Activated CD4-positive, alpha-beta T cell treated with anti-CD3 and anti-CD28 coated beads, Interleukin-2, amount 50 U/mL, for 24 hours (primary cell): ENCODE data around the gene TRIM13.
"Not testable (repeated sequence)": the region's sequence is repeated elsewhere in the genome, so short reads cannot be mapped to it uniquely, and the experiment has no call there.

Experiments used
- DNase-seq, 2 donors: peaks; one replicate each; pipeline ENCODE4 v3.0.0-alpha.2; 2020; ENCODE audit warnings: low read depth in 1 of 2, low spot score in 1 of 2

Gene TRIM13

GRCh38 chr13:49996951-49997895 is at the start of gene TRIM13:
TRIM13 (plus strand) TSS chr13:49997042; CDS start chr13:50011941, 14,899 bp downstream.
- DNase-seq: peak; percentile 72 to 76

- DNase-seq: not testable (repeated sequence)
These were observed 48.0 kb upstream of the TRIM13 start for GRCh38 chr13:49948777-49949270.

- DNase-seq: no peak
These were observed 44.9 kb upstream of the TRIM13 start for GRCh38 chr13:49951754-49952535.

DNA sequence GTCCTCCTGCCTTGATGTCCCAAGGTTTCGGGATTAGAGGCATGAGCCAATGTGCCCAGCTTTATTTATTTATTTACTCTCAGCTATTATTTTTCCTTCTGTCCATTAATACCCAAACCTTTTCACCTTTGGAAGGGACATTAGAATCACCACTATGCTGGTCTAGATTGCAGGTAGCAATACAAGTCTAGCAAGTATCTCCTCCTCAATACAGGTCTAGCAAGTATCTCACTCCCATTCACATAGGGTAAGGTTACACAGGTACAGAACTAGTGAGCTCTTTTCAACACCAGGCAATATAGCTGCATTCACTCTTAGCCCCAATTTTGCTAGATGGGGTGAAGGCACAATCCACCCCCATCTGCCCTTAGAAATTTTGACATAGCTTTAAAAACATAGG is 43.3 kb upstream of the TRIM13 start:
- DNase-seq: no peak

GRCh38 chr13:49954674-49955455 is 42.0 kb upstream of the TRIM13 start:
- no peak for DNase-seq

DNA sequence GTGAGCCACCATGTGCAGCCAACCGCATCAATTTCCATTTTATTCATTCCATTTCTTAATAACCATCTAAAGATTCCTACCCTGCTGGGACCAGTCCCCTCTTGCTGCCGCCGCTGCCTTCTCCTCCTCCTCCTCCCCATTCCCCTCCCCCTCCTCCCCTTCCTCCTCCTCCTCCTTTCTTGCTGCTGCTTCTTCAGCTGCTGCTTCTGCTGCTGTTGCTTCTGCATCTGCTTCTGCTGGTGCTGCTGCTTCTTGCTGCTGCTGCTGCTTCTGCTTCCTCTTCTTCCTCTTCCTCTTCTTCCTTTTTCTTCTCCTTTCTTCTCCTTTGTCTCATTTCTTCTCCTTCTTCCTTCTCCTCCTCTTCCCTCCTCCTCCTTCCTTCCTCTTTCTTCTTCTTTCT is 40.7 kb upstream of the TRIM13 start:
- DNase-seq: no peak

GRCh38 chr13:49958321-49958720 is 38.5 kb upstream of the TRIM13 start:
- DNase-seq: no peak

GRCh38 chr13:49967456-49967855 is 29.4 kb upstream of the TRIM13 start:
- DNase-seq: no peak

DNA sequence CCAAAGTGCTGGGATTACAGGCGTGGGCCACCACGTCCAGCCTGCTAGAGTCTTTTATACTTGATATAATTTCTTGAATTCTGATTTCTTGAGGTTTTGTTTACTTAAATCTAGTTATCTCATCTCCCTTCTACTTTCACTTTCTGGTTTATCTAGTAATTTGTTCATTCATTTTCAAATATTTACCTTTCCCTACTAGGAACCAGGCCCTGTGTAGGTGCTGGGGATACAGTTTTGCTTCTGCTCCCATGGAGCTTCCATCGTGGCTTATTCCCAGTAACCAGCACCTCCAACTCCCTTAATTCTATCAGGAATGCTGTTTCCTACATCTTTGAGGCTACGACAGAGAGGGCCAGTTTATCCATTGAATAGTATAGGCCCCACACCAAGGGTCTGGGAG is 24.1 kb upstream of the TRIM13 start:
- DNase-seq: no peak

DNA sequence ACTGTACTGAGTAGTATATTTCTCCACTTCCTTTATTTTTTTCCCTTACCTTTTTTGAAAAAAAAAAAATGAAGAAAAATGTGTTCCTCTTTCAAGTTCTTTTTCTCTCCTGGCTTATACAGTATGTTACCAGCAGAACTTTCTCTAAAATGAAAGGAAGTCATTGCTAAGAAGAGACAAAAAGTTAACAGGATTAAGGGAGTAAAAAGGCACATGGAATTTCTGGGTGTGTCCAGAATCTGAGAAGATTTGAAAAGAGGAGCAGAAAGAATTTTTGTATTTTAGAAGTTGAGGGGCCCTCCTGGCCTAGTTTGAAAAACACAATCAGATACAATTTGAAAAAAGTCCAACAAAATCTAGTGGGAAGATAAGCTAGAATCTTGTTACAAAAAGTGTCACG is 21.0 kb upstream of the TRIM13 start:
- DNase-seq: no peak

- DNase-seq: peak; percentile 64 to 65
These were observed 20.3 kb upstream of the TRIM13 start for GRCh38 chr13:49976314-49977258.

DNA sequence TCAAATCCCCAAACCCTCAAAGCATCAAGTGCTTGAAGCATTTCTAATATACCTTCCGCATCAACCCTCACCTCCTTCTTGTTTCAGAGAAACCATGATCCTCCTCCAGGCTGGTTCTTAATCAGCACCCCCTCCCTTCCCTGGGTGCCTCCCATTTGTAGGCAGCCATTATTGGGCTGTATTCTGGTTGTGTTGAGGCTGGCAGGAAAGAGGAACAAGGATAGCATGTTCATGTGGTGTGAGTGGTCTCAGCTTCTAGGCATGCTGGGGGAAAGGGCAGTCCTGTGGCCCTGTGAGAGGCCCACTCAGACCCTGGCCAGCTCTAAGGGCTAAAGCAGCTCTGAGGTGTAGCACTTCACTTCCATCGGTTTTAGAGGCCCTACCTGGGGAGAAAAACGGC is 18.9 kb upstream of the TRIM13 start:
- DNase-seq: no peak

DNA sequence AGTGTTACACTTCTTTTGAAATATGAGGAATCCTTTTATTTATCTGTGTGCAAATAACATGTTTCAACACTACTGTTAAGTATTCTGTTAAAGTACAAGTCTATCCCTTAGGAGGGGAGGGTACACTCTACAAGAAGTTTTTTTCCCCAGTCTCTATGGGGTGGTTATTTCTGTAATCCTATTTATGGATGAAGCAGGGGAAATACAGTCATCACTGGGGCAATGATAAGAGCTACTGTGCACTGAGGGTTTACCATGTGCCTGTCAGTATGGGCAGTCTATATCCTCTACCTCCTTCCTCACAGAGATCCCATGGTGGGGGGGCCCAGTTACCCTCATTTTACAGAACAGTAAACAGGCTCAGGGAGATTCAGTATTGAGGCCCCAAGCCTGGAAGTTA is 16.6 kb upstream of the TRIM13 start:
- DNase-seq: no peak

GRCh38 chr13:49985129-49985528 is 11.7 kb upstream of the TRIM13 start:
- DNase-seq: no peak

DNA sequence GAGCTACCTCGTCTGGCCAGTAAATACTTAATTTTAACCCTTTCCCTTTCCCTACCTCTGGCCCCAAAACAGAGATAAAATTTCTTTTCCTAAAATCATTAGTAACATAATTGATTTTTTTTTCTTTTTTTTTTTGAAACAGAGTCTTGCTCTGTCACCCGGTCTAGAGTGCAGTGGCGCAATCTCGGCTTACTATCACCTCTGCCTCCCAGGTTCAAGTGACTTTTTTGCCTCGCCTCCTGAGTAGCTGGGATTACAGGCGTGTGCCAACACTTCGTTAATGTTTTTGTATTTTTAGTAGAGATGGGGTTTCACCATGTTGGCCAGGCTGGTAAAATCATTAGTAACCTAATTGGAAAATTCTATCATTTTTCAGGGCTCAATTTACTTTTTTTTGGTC is 10.4 kb upstream of the TRIM13 start:
- DNase-seq: no peak

DNA sequence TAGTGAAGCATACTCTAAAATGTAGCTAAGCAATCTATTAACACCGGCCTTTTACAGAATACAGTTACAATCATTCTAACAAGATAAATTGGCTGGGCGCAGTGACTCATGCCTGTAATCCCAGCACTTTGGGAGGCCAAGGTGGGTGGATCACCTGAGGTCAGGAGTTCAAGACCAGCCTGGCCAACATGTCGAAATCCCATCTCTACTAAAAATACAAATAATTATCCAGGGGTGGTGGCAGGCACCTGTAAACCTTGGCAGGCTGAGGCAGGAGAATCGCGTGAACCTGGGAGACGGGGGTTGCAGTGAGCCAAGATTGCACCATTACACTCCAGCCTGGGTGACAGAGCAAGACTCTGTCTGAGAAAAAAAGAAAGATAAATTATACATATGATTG is 6.2 kb upstream of the TRIM13 start:
- not testable (repeated sequence) for DNase-seq

DNA sequence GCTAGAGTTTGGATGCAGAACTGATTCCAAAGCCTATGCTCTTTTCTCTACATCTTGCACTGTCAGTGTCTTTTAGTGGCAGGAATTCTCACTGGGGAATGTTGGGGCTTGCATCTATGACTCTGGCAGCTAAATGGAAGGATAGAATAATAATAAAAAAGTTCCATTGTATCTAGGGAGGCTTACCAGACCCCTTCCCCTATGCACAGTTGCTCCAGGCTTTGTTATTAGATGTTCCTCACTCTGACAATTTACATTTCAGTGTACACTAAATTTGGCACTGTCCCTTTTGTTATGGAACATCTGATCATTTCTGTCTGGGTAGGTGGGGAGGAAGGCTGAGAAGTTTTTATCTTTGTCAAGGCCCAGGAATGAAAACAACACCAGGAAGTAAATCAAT is 3.7 kb upstream of the TRIM13 start:
- DNase-seq: no peak

DNA sequence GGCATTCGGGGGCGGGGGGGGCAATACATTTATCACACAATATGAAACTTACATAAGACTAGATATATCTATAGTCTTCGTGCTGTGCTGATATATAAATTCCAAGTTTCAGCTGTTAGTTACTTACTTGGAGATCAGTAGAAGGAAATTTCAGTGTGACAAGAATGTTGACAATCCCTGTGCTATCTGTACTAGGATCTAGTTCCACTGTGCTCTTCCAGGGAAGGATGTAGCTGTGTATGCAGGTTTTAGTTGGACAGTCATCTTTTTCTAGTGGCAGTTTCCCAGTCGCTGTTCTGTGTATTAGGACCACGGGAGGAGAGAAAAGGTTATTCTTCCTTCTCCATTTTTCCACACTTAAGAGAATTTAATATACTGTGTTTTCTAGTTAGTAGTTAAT is 3.2 kb upstream of the TRIM13 start:
- no peak for DNase-seq

- DNase-seq: no peak
These were observed 1.2 kb upstream of the TRIM13 start for GRCh38 chr13:49995625-49996101.
